Activated CD4-positive, alpha-beta T cell treated with anti-CD3 and anti-CD28 coated beads for 24 hours (primary cell): ENCODE data around the gene TTC1.
"Not testable (repeated sequence)": the region's sequence is repeated elsewhere in the genome, so short reads cannot be mapped to it uniquely, and the experiment has no call there.

Experiments
- DNase-seq, 2 donors: peaks; one replicate each; pipeline ENCODE4 v3.0.0-alpha.2; 2020; ENCODE audit warnings: low read depth in 2 of 2

Gene TTC1

GRCh38 chr5:160039810-160040470, 31.0 kb downstream of the TTC1 start:
- DNase-seq: no peak

- DNase-seq: no peak
Measured at GRCh38 chr5:160040471-160040835, 31.5 kb downstream of the TTC1 start.

- no peak for DNase-seq
Measured at GRCh38 chr5:160042671-160043070, 33.7 kb downstream of the TTC1 start.

GRCh38 chr5:160044391-160044804, 35.5 kb downstream of the TTC1 start:
- no peak for DNase-seq

GRCh38 chr5:160044967-160045366, 36.0 kb downstream of the TTC1 start:
- DNase-seq: no peak

GRCh38 chr5:160047423-160047822, 38.5 kb downstream of the TTC1 start:
- DNase-seq: no peak

- DNase-seq: no peak
Measured at GRCh38 chr5:160048131-160048530, 39.2 kb downstream of the TTC1 start.

GRCh38 chr5:160049099-160049498, 40.2 kb downstream of the TTC1 start:
- no peak for DNase-seq

GRCh38 chr5:160054047-160054446, 45.1 kb downstream of the TTC1 start:
- no peak for DNase-seq

GRCh38 chr5:160054831-160055230, 45.9 kb downstream of the TTC1 start:
- DNase-seq: no peak

- no peak for DNase-seq
Measured at GRCh38 chr5:160057256-160057655, 48.3 kb downstream of the TTC1 start.

- no peak for DNase-seq
Measured at GRCh38 chr5:160060001-160060400, 51.1 kb downstream of the TTC1 start.

GRCh38 chr5:160061770-160062169, 52.8 kb downstream of the TTC1 start:
- DNase-seq: no peak

GRCh38 chr5:160064417-160064810, 55.5 kb downstream of the TTC1 start:
- no peak for DNase-seq

- no peak for DNase-seq
Measured at GRCh38 chr5:160064995-160065614, 56.2 kb downstream of the TTC1 start.

- DNase-seq: not testable (repeated sequence)
Measured at GRCh38 chr5:160069120-160069519, 60.2 kb downstream of the TTC1 start.

- no peak for DNase-seq
Measured at GRCh38 chr5:160071516-160071915, 62.6 kb downstream of the TTC1 start.

- DNase-seq: no peak
Measured at GRCh38 chr5:160071916-160072315, 63.0 kb downstream of the TTC1 start.

GRCh38 chr5:160075073-160075472, 66.1 kb downstream of the TTC1 start:
- DNase-seq: no peak

- no peak for DNase-seq
Measured at GRCh38 chr5:160076997-160077396, 68.1 kb downstream of the TTC1 start.

- no peak for DNase-seq
Measured at GRCh38 chr5:160079753-160080152, 70.8 kb downstream of the TTC1 start.

- no peak for DNase-seq
Measured at GRCh38 chr5:160081495-160081894, 72.6 kb downstream of the TTC1 start.

GRCh38 chr5:160082614-160083500, 73.9 kb downstream of the TTC1 start:
- no peak for DNase-seq
